Activated naive CD8-positive, alpha-beta T cell treated with anti-CD3 and anti-CD28 coated beads for 36 hours (primary cell): Measurements from ENCODE around the gene SLC35E4. TPM values are rescaled to one million over a fixed set of nuclear protein-coding genes. Genes with fewer than 3 reads are reported as not detected.
A peak's percentile ranks its signal among the peaks of the same experiment; 100 is the strongest.

Experiments used
- DNase-seq: peaks from one replicate; pipeline ENCODE4 v3.0.0; 2021
- H3K27ac Mint-ChIP-seq: one replicate; pipeline ENCODE4 v1.8.0; 2022; ENCODE audit warnings: mild to moderate bottlenecking, moderate library complexity, mixed read lengths
- H3K27me3 Mint-ChIP-seq: one replicate; pipeline ENCODE4 v1.8.0; 2022; ENCODE audit warnings: mild to moderate bottlenecking, mixed read lengths
- H3K36me3 Mint-ChIP-seq: one replicate; pipeline ENCODE4 v1.8.0; 2021; ENCODE audit warnings: mild to moderate bottlenecking, mixed read lengths
- H3K4me1 Mint-ChIP-seq: one replicate; pipeline ENCODE4 v1.8.0; 2021; ENCODE audit warnings: mixed read lengths
- H3K4me3 Mint-ChIP-seq: one replicate; pipeline ENCODE4 v1.8.0; 2022; ENCODE audit warnings: mild to moderate bottlenecking, moderate library complexity, mixed read lengths
- H3K9me3 Mint-ChIP-seq: one replicate; pipeline ENCODE4 v1.8.0; 2022; ENCODE audit warnings: mixed read lengths
- total RNA-seq, 2 experiments: library from RNA; stranded (reverse); gene quantifications; one replicate each; pipeline ENCODE4 v1.2.3, GENCODE V29; 2021

The SLC35E4 gene
- total RNA-seq, 2 experiments from 2014 or later: 3.2 to 3.6 TPM

DNA sequence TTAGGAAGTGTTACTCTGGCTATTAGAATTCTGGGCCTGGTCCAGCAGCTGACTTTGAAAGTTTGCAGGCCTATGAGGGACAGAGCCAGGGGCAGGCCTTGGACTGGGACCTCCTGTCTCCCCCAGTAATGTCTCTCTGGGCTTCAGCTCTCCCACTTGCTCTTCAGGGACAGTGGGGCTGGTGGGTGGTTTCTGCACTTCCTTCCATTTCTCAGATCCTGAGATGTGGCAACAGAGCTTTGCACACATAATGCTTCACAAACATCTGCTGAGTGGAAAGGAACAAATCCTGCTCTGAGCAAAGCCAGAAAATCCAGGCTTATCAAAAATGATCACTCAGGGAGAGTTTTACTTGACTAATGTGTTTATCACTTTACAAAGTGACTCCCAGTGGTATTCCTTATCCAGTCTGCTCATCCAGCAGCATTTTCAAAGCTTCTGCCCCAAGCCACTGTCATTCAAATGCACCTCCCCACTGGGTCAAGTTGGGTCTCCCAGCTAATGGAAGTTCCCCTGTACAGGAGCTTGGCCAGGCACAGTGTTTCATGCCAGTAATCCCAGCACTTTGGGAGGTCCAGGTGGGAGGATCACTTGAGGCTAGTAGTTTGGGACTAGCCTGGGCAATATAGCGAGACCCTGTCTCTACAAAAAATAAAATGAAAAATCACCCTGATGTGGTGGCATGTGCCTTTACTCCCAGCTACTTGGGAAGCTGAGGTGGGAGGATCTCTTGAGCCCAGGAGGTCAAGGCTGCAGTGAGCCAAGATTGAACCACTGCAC is 45.6 kb downstream of the SLC35E4 start:
- Mint-ChIP-seq H3K27me3 (peaks cover 13% of the 10 kb centered on the region), H3K36me3 (no peaks in the 10 kb centered on the region), H3K9me3 (no peaks in the 10 kb centered on the region), H3K4me3 (no peak overlapping the region), H3K4me1 (no peaks in the 10 kb centered on the region), H3K27ac (no peak overlapping the region)
- DNase-seq: no peak

DNA sequence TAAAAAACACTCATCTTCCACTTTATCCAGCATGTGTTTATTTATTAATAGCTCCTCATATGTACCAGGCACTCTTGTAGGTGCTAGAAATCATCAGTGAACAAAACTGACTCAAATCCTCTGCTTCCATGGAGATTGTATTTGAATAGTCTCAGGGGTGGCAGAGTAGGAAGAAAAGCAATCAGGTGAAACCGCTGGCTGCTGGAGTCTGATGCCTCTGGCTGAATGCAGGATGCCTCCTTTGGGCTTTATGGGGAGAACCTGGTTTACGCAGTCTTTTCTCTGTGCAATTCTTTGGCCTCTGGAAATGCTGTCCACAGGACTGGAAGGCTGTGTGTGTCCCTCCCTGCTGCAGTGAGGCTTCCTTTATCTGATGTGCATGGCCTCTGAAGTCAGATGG is 46.2 kb downstream of the SLC35E4 start:
- Mint-ChIP-seq H3K36me3 (no peaks in the 10 kb centered on the region), H3K4me1 (no peaks in the 10 kb centered on the region), H3K27me3 (peaks cover 9% of the 10 kb centered on the region), H3K4me3 (no peak overlapping the region), H3K9me3 (no peaks in the 10 kb centered on the region), H3K27ac (no peak overlapping the region)
- no peak for DNase-seq

DNA sequence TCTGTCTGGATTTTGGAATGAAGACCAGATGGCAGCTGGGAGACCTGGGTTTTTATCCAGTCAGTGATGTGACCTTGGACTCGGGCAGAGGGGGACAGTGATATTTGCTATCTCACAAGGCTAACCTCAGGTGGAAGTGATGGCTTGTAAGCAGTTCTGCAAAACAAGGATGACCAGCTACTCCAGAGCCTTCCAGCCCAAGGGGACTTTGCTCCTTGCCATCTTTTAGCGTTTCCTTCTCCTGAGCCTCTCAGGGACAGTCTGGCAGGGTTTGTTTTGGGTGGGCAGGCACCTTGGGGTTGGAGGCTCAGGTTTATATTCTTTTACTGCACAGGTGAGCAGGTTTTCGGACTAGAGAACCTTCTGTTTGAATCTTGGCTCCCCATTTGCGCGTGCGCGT is 49.6 kb downstream of the SLC35E4 start:
- DNase-seq: no peak
- Mint-ChIP-seq H3K27me3 (peaks cover 9% of the 10 kb centered on the region), H3K36me3 (no peaks in the 10 kb centered on the region), H3K4me3 (no peak overlapping the region), H3K4me1 (no peaks in the 10 kb centered on the region), H3K9me3 (no peaks in the 10 kb centered on the region), H3K27ac (no peak overlapping the region)

DNA sequence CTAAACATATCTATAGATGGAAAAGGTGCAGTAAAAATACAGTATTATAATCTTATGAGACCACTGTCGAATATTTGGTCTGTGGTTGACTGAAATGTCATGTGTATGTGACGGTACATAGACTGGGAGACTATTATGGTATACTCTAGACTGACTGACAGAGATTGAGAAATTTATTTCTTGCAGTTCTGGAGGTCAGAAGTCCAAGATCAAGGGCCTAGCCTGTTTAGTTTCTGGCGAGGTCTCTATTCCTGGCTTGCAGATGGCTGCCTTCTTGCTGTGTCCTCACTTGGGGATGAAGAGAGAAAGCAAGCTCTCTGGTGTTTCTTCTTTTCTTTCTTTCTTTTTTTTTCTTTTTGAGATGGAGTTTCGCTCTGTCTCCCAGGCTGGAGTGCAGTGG is 51.8 kb downstream of the SLC35E4 start:
- Mint-ChIP-seq H3K27me3 (peaks cover 9% of the 10 kb centered on the region), H3K4me1 (no peaks in the 10 kb centered on the region), H3K36me3 (no peaks in the 10 kb centered on the region), H3K27ac (no peak overlapping the region), H3K4me3 (no peak overlapping the region), H3K9me3 (no peaks in the 10 kb centered on the region)
- no peak for DNase-seq

DNA sequence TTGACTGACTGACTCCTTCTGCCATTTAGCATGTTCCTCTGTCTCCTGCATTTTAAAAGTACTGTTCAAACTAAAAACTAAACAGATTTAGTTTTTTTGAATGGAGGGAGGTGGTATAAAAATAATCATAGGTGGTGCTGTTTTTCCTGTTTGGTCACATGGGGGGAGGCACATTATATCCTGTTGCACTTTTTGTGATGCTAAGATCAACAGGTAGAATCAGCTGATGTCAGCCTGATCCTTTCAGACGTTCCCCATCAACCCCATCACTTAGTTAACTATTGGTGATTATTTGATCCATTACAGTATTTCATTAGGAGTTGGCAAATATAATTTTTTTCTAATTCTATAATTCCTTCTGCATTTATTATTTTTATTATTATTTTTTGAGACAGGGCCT is 54.0 kb downstream of the SLC35E4 start:
- Mint-ChIP-seq H3K9me3 (no peaks in the 10 kb centered on the region), H3K27ac (no peak overlapping the region)

DNA sequence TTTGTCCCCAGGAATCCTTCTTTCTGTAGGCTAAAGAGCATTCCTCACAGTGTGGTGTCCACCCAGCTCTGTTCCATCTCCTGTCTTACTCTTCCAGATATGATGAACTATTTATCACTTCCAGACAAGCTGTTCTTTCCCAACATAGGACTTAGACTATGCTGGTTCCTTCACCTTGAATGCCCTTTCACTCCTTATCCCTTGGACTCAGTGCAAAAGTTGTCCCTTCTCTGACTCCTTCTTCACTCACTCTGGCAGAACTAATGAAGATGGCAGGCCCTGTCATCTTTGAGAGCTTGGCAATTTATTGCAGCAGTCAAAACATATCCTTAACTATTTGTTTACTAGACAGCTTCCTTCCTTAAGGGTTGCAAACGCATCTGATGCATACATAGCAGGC is 55.6 kb downstream of the SLC35E4 start:
- H3K4me3 Mint-ChIP-seq: no peak overlapping the region
- peaks cover 11% of the 10 kb centered on the region for H3K27me3 Mint-ChIP-seq
- H3K4me1 Mint-ChIP-seq: peaks cover 11% of the 10 kb centered on the region

More for the DNA sequence above, 54.0 kb downstream of the SLC35E4 start:
- H3K36me3 Mint-ChIP-seq: no peaks in the 10 kb centered on the region
- H3K4me3 Mint-ChIP-seq: no peak overlapping the region
- no peak for DNase-seq
- H3K27me3 Mint-ChIP-seq: peaks cover 7% of the 10 kb centered on the region
- H3K4me1 Mint-ChIP-seq: peaks cover 3% of the 10 kb centered on the region

DNA sequence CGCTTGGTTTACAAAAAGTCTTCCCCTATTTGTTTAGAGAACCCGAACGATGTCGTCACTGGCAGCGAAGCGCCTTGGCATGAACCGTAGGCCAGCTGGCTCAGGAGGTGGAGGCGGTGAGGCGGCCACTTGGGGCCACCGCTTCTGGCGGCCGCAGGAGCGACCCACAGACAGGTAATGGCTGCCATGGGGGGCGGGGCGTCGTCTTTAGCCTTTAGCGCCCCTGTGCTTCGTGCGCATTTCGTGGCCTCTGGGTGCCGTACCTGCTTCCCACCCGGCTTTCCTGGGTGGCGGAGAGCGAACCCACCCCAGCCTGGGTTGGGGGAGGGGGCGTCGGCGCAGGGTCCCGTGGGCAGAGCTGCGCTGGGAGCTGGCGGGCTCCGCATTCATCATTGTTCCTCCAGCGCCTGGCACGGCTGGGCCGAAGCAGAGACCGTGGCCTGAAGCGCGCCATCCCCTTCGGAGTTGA is 58.6 kb downstream of the SLC35E4 start:
- Mint-ChIP-seq H3K36me3 (no peaks in the 10 kb centered on the region), H3K9me3 (no peaks in the 10 kb centered on the region), H3K27me3 (peaks cover 11% of the 10 kb centered on the region), H3K27ac (peak overlapping the region; percentile 4), H3K4me1 (peaks cover 11% of the 10 kb centered on the region), H3K4me3 (peak overlapping the region; percentile 89)
- DNase-seq: peak; percentile 64

More for the DNA sequence above, 55.6 kb downstream of the SLC35E4 start:
- no peaks in the 10 kb centered on the region for H3K36me3 Mint-ChIP-seq
- no peak overlapping the region for H3K27ac Mint-ChIP-seq
- no peak for DNase-seq
- H3K9me3 Mint-ChIP-seq: no peaks in the 10 kb centered on the region

DNA sequence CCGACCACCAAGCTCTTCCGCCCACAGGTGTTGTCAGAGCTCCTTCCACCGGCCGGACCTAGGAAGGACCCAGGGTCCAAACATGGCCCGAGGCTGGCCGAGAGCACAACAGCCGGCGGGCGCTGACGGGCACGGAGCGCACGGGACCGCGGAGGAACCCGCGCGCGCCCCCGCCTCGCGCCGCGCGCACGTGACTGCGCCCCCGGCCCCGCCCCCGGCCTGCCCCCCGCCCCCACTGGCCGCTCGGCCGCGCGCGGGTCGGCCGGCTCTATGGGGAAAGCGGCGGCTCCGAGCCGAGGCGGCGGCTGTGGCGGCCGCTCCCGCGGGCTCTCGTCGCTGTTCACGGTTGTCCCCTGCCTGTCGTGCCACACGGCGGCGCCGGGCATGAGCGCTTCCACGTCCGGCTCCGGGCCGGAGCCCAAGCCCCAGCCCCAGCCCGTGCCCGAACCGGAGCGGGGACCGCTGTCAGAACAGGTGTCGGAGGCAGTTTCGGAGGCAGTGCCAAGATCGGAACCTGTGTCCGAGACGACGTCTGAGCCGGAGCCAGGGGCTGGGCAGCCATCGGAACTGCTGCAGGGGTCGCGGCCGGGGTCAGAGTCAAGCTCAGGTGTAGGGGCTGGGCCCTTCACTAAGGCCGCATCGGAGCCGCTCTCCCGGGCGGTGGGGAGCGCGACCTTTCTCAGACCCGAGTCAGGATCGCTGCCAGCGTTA is 59.2 kb downstream of the SLC35E4 start, which contains the start of gene OSBP2:
Gene OSBP2 (plus strand): TSS at position 235 of the 711 bp plus-strand sequence. CDS start 36 bp downstream, at position 271.
- H3K36me3 Mint-ChIP-seq: no peaks in the 10 kb centered on the region
- H3K4me1 Mint-ChIP-seq: peaks cover 11% of the 10 kb centered on the region
- peak; percentile 32 for DNase-seq
- peaks cover 11% of the 10 kb centered on the region for H3K27me3 Mint-ChIP-seq
- peak within 1 kb of the TSS; percentile 4 for H3K27ac Mint-ChIP-seq
- H3K4me3 Mint-ChIP-seq: peak within 1 kb of the TSS; percentile 89
- no peaks in the 10 kb centered on the region for H3K9me3 Mint-ChIP-seq

DNA sequence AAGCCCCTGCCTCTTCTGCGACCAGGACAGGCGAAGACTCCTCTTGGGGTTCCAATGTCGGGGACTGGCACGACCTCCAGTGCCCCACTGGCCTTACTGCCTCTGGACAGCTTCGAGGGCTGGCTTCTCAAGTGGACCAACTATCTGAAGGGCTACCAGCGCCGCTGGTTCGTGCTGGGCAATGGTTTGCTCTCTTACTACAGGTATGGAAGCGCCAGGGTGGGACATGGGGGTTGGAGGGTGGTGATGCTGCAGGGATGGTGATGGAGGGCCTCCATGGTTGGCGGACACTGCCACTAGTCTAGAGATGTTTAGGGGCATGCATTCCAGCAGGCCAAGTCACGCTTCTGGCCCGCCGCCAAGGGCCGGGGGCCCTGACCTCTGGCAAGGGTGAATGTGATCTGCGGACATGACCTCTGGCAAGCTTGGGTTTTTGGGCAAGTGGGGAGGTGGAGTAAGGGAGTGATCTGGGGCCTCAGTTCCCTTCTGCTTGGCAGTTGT is 59.8 kb downstream of the SLC35E4 start:
- Mint-ChIP-seq H3K27me3 (peaks cover 11% of the 10 kb centered on the region), H3K4me3 (peak overlapping the region; percentile 44), H3K27ac (no peak overlapping the region)

DNA sequence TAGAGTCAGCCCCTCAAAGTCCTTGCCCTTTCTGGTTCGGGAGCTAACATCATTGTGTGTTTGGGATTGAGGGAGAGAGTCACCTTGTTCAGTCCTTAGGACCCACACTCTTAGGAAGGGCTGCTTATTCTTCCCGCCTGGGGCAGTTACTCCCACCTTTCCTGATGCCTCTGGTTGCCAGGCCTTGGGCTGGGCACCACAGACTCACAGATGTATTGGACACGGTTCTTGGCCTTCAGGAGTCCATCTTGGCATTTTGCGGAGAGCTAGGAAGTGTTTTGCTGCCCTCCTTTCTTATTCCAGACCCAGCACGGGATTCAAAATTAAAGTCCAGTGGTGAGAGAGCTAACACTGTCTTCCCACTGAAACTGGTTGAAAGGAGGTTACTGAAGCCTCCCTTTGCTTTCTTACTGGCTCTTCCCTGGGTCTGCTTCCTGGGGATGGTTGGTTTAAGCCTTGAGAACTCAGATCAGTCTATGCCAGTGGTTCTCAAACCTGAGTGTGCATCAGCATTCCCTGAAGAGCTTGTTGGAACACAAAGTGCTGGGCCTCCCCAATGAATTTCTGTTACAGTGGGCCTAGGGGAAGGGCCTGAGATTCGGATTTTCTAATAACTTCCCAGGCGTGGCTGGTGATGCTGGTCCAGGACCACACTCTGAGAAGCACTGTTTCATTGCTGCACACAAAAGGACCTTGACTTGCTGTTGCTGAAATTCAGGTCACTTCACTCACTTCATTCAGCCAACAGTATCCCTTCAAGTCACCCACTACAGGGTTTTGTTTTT is 60.5 kb downstream of the SLC35E4 start:
- peaks cover 11% of the 10 kb centered on the region for H3K27me3 Mint-ChIP-seq
- peak overlapping the region; percentile 44 for H3K4me3 Mint-ChIP-seq
- H3K27ac Mint-ChIP-seq: no peak overlapping the region
- no peaks in the 10 kb centered on the region for H3K36me3 Mint-ChIP-seq
- no peak for DNase-seq
- no peaks in the 10 kb centered on the region for H3K9me3 Mint-ChIP-seq
- H3K4me1 Mint-ChIP-seq: peaks cover 11% of the 10 kb centered on the region

More for the DNA sequence above, 59.8 kb downstream of the SLC35E4 start:
- DNase-seq: no peak
- Mint-ChIP-seq H3K9me3 (no peaks in the 10 kb centered on the region), H3K36me3 (no peaks in the 10 kb centered on the region), H3K4me1 (peaks cover 11% of the 10 kb centered on the region)

Other genes with a start within 250 kb of the SLC35E4 start
- 1 to 10 TPM; 3.3 to 3.9 TPM for gene RNF215, start 248.4 kb upstream of the SLC35E4 start, total RNA-seq
- 1 to 10 TPM; 9.1 to 9.4 TPM for gene SEC14L2, start 238.8 kb upstream of the SLC35E4 start, total RNA-seq
- 100 to 1,000 TPM; 109 to 114 TPM for gene MTFP1, start 210.0 kb upstream of the SLC35E4 start, total RNA-seq
- gene SEC14L3, start 163.8 kb upstream of the SLC35E4 start, total RNA-seq: not detected
- gene SEC14L4, start 130.1 kb upstream of the SLC35E4 start, total RNA-seq: not detected
- gene SEC14L6, start 89.0 kb upstream of the SLC35E4 start, total RNA-seq: not detected
- gene GAL3ST1, start 61.1 kb upstream of the SLC35E4 start, total RNA-seq: not detected
- gene PES1, start 43.9 kb upstream of the SLC35E4 start, total RNA-seq: 100 to 1,000 TPM; 196 to 199 TPM
- under 1 TPM; 0.48 to 0.64 TPM for gene TCN2, start 28.6 kb upstream of the SLC35E4 start, total RNA-seq
- 1 to 10 TPM; 4.8 to 5.6 TPM for gene DUSP18, start 32.1 kb downstream of the SLC35E4 start, total RNA-seq
- under 1 TPM; 0.45 to 0.84 TPM for gene OSBP2, start 59.1 kb downstream of the SLC35E4 start, total RNA-seq